ENCODE measurements around the gene KIF26B. TPM values are rescaled to one million over a fixed set of nuclear protein-coding genes. Genes with fewer than 3 reads are reported as not detected.

Gene KIF26B
- polyA plus RNA-seq, 6 donors from 2014 or later: 0.01 to 0.04 TPM; not detected in 4

GRCh38 chr1:245588116-245588639 is 433.4 kb downstream of the KIF26B start:
- DNase-seq: no peak
- Mint-ChIP-seq H3K27me3 (peaks cover 0 to 7% (median 0%) of the 10 kb centered on the region in 3 donors), H3K4me3 (no peak overlapping the region), H3K9me3 (peaks cover 0 to 4% (median 0%) of the 10 kb centered on the region in 7 donors), H3K4me1 (no peaks in the 10 kb centered on the region), H3K36me3 (no peaks in the 10 kb centered on the region), H3K27ac (no peak overlapping the region)
- ATAC-seq (ENCODE audit: low read depth in 2 of 2): no peak

GRCh38 chr1:245589316-245589715 is 434.5 kb downstream of the KIF26B start:
- ATAC-seq (ENCODE audit: low read depth in 2 of 2) (no peak), DNase-seq (no peak)
- Mint-ChIP-seq H3K9me3 (peaks cover 0 to 9% (median 0%) of the 10 kb centered on the region in 7 donors), H3K4me1 (no peaks in the 10 kb centered on the region), H3K4me3 (no peak overlapping the region), H3K27me3 (peaks cover 0 to 7% (median 0%) of the 10 kb centered on the region in 3 donors), H3K27ac (no peak overlapping the region), H3K36me3 (no peaks in the 10 kb centered on the region)

- H3K4me1 Mint-ChIP-seq: no peaks in the 10 kb centered on the region
Observed at GRCh38 chr1:245589906-245590305, 435.1 kb downstream of the KIF26B start.

GRCh38 chr1:245590726-245591125 is 435.9 kb downstream of the KIF26B start:
- no peak for DNase-seq
- no peaks in the 10 kb centered on the region for H3K4me1 Mint-ChIP-seq

More at GRCh38 chr1:245589906-245590305, 435.1 kb downstream of the KIF26B start:
- DNase-seq (no peak), ATAC-seq (ENCODE audit: low read depth in 2 of 2) (no peak)
- Mint-ChIP-seq H3K4me3 (no peak overlapping the region), H3K27ac (no peak overlapping the region), H3K9me3 (peaks cover 0 to 9% (median 0%) of the 10 kb centered on the region in 7 donors), H3K27me3 (peaks cover 0 to 7% (median 0%) of the 10 kb centered on the region in 3 donors), H3K36me3 (no peaks in the 10 kb centered on the region)

GRCh38 chr1:245591346-245592188 is 436.8 kb downstream of the KIF26B start:
- ATAC-seq (ENCODE audit: low read depth in 2 of 2): no peak
- Mint-ChIP-seq H3K36me3 (no peaks in the 10 kb centered on the region), H3K27ac (no peak overlapping the region)

More at GRCh38 chr1:245590726-245591125, 435.9 kb downstream of the KIF26B start:
- Mint-ChIP-seq H3K27me3 (peaks cover 0 to 10% (median 0%) of the 10 kb centered on the region in 3 donors), H3K27ac (no peak overlapping the region), H3K36me3 (no peaks in the 10 kb centered on the region), H3K9me3 (peaks cover 0 to 9% (median 0%) of the 10 kb centered on the region in 7 donors), H3K4me3 (no peak overlapping the region)
- no peak for ATAC-seq (ENCODE audit: low read depth in 2 of 2)

GRCh38 chr1:245592189-245592460 is 437.3 kb downstream of the KIF26B start:
- no peak overlapping the region for H3K27ac Mint-ChIP-seq
- DNase-seq: no peak

More at GRCh38 chr1:245591346-245592188, 436.8 kb downstream of the KIF26B start:
- H3K9me3 Mint-ChIP-seq: peaks cover 0 to 10% (median 0%) of the 10 kb centered on the region in 7 donors
- H3K27me3 Mint-ChIP-seq: peaks cover 0 to 17% (median 0%) of the 10 kb centered on the region in 3 donors
- no peak overlapping the region for H3K4me3 Mint-ChIP-seq
- DNase-seq: no peak
- no peaks in the 10 kb centered on the region for H3K4me1 Mint-ChIP-seq

GRCh38 chr1:245598524-245599305 is 443.9 kb downstream of the KIF26B start:
- H3K9me3 Mint-ChIP-seq: peaks cover 0 to 10% (median 3%) of the 10 kb centered on the region in 7 donors
- no peaks in the 10 kb centered on the region for H3K36me3 Mint-ChIP-seq
- H3K27me3 Mint-ChIP-seq: peaks cover 5 to 18% (median 17%) of the 10 kb centered on the region in 3 donors
- no peak overlapping the region for H3K4me3 Mint-ChIP-seq
- no peaks in the 10 kb centered on the region for H3K4me1 Mint-ChIP-seq
- DNase-seq (no peak), ATAC-seq (ENCODE audit: low read depth in 2 of 2) (no peak)
- no peak overlapping the region for H3K27ac Mint-ChIP-seq

More at GRCh38 chr1:245592189-245592460, 437.3 kb downstream of the KIF26B start:
- Mint-ChIP-seq H3K4me3 (no peak overlapping the region), H3K9me3 (peaks cover 0 to 10% (median 0%) of the 10 kb centered on the region in 7 donors), H3K27me3 (peaks cover 0 to 13% (median 0%) of the 10 kb centered on the region in 3 donors), H3K36me3 (no peaks in the 10 kb centered on the region), H3K4me1 (no peaks in the 10 kb centered on the region)
- ATAC-seq (ENCODE audit: low read depth in 2 of 2): no peak

GRCh38 chr1:245599371-245600174 is 444.8 kb downstream of the KIF26B start:
- H3K27me3 Mint-ChIP-seq: peaks cover 7 to 18% (median 17%) of the 10 kb centered on the region in 3 donors
- H3K27ac Mint-ChIP-seq: no peak overlapping the region
- ATAC-seq (ENCODE audit: low read depth in 2 of 2) (no peak), DNase-seq (no peak)
- H3K4me1 Mint-ChIP-seq: no peaks in the 10 kb centered on the region
- H3K36me3 Mint-ChIP-seq: no peaks in the 10 kb centered on the region
- peaks cover 0 to 10% (median 0%) of the 10 kb centered on the region in 7 donors for H3K9me3 Mint-ChIP-seq
- H3K4me3 Mint-ChIP-seq: no peak overlapping the region

GRCh38 chr1:245600658-245601057 is 445.9 kb downstream of the KIF26B start:
- H3K4me3 Mint-ChIP-seq: no peak overlapping the region
- ATAC-seq (ENCODE audit: low read depth in 2 of 2) (no peak), DNase-seq (no peak)
- H3K27me3 Mint-ChIP-seq: peaks cover 8 to 23% (median 17%) of the 10 kb centered on the region in 3 donors
- peaks cover 0 to 5% (median 0%) of the 10 kb centered on the region in 7 donors for H3K9me3 Mint-ChIP-seq
- peak overlapping the region in 1 of 6 donors; percentile 45 for H3K27ac Mint-ChIP-seq
- H3K36me3 Mint-ChIP-seq: no peaks in the 10 kb centered on the region
- no peaks in the 10 kb centered on the region for H3K4me1 Mint-ChIP-seq

GRCh38 chr1:245603311-245603865 is 448.6 kb downstream of the KIF26B start:
- Mint-ChIP-seq H3K9me3 (no peaks in the 10 kb centered on the region), H3K36me3 (no peaks in the 10 kb centered on the region), H3K4me1 (peaks cover 0 to 1% (median 0%) of the 10 kb centered on the region in 3 donors), H3K4me3 (no peak overlapping the region), H3K27me3 (peaks cover 9 to 25% (median 24%) of the 10 kb centered on the region in 3 donors), H3K27ac (no peak overlapping the region)
- no peak for ATAC-seq (ENCODE audit: low read depth in 2 of 2)
- no peak for DNase-seq

GRCh38 chr1:245604979-245605378 is 450.2 kb downstream of the KIF26B start:
- DNase-seq (no peak), ATAC-seq (ENCODE audit: low read depth in 2 of 2) (no peak)
- no peaks in the 10 kb centered on the region for H3K36me3 Mint-ChIP-seq
- H3K27ac Mint-ChIP-seq: no peak overlapping the region
- H3K9me3 Mint-ChIP-seq: no peaks in the 10 kb centered on the region
- no peak overlapping the region for H3K4me3 Mint-ChIP-seq
- H3K4me1 Mint-ChIP-seq: peaks cover 0 to 1% (median 0%) of the 10 kb centered on the region in 3 donors
- peaks cover 11 to 31% (median 28%) of the 10 kb centered on the region in 3 donors for H3K27me3 Mint-ChIP-seq

GRCh38 chr1:245605480-245606156 is 450.8 kb downstream of the KIF26B start:
- Mint-ChIP-seq H3K9me3 (no peaks in the 10 kb centered on the region), H3K27ac (no peak overlapping the region), H3K27me3 (peaks cover 11 to 29% (median 26%) of the 10 kb centered on the region in 3 donors), H3K4me3 (no peak overlapping the region), H3K36me3 (no peaks in the 10 kb centered on the region), H3K4me1 (peaks cover 0 to 1% (median 0%) of the 10 kb centered on the region in 3 donors)
- DNase-seq (no peak), ATAC-seq (ENCODE audit: low read depth in 2 of 2) (no peak)

Measured in naive B cell (primary cell).